GM13977 (cell line): ENCODE data around the gene MPDU1.

ENCODE experiments used
- DNase-seq: peaks from one replicate; pipeline ENCODE4 v3.0.0; 2012; ENCODE audit warnings: low spot score
- in situ Hi-C: fragments of 300-500 bp; cut with MboI; formaldehyde crosslinking; loops from one replicate; pipeline ENCODE4 v1.12.0; 2022; ENCODE audit warnings: low sequenced_read_pairs, low pct_unique_long_range_greater_than_20kb, mixed read lengths, inconsistent platforms; ENCODE audit not compliant: unreplicated experiment
- TF ChIP-seq, protein P1 (sequence below): IDR thresholded peaks from 2 replicates; pipeline ENCODE4 v1.5.1; 2012; ENCODE audit warnings: mild to moderate bottlenecking, control low read depth; ENCODE audit not compliant: insufficient read depth; ENCODE audit errors: extremely low read depth, missing control alignments

The MPDU1 gene

DNA sequence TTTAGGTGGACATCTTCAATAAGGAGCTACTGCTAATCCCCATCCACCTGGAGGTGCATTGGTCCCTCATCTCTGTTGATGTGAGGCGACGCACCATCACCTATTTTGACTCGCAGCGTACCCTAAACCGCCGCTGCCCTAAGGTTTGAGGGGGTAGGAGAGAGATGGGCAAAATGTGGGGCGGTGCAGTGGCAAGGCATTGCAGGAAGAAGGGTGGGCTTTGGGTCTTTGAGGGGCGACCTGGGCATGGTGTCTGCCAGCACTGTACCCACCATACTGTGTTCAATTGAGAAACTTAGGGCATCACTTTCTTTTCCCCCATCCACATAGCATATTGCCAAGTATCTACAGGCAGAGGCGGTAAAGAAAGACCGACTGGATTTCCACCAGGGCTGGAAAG is 13.3 kb upstream of the MPDU1 start:
- in situ Hi-C loops: loop anchor here (25.0 kb wide), 1 partner anchor 208 kb away; the partner anchor contains the start of genes KCTD11 and TMEM95
- no peak for DNase-seq
- TF ChIP-seq, protein P1, sequence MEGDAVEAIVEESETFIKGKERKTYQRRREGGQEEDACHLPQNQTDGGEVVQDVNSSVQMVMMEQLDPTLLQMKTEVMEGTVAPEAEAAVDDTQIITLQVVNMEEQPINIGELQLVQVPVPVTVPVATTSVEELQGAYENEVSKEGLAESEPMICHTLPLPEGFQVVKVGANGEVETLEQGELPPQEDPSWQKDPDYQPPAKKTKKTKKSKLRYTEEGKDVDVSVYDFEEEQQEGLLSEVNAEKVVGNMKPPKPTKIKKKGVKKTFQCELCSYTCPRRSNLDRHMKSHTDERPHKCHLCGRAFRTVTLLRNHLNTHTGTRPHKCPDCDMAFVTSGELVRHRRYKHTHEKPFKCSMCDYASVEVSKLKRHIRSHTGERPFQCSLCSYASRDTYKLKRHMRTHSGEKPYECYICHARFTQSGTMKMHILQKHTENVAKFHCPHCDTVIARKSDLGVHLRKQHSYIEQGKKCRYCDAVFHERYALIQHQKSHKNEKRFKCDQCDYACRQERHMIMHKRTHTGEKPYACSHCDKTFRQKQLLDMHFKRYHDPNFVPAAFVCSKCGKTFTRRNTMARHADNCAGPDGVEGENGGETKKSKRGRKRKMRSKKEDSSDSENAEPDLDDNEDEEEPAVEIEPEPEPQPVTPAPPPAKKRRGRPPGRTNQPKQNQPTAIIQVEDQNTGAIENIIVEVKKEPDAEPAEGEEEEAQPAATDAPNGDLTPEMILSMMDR: no peak

DNA sequence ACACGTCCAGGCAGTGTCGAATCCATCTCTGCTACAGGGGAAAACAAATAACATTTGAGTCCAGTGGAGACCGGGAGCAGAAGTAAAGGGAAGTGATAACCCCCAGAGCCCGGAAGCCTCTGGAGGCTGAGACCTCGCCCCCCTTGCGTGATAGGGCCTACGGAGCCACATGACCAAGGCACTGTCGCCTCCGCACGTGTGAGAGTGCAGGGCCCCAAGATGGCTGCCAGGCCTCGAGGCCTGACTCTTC is 11.4 kb upstream of the MPDU1 start:
- in situ Hi-C loops: loop anchor here (25.0 kb wide), 1 partner anchor 210 kb away; the partner anchor contains the start of genes KCTD11 and TMEM95
- TF ChIP-seq, protein P1: no peak
- DNase-seq: no peak

DNA sequence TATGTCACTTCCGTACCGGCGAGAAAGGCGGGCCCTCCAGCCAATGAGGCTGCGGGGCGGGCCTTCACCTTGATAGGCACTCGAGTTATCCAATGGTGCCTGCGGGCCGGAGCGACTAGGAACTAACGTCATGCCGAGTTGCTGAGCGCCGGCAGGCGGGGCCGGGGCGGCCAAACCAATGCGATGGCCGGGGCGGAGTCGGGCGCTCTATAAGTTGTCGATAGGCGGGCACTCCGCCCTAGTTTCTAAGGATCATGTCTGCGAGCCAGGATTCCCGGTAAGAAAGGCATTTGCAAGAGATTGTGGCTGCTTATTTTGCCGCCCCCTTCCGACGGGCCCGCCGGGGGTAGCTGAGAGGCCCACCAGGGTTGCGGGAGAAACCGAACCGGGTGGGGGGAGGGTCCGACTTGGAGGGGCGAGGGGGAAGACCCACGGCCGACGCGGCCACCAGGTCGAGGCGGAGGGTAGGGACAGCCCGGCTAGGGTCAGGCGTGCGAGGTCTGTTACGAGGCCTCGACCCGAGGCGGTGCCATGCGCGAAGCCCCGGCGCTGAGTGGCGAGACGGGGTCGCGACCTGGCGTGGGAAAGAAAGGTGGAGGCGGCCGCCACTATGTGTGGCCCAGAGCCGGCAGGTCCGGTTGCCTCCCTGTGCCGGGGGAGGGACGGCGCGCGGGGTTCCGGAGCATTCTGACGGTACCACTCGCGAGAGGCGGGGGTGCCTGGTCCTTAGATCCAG is 10.9 kb upstream of the MPDU1 start:
- TF ChIP-seq, protein P1: no peak
- peak; percentile 99 for DNase-seq
- in situ Hi-C loops: loop anchor here (25.0 kb wide), 1 partner anchor 210 kb away; the partner anchor contains the start of genes KCTD11 and TMEM95

DNA sequence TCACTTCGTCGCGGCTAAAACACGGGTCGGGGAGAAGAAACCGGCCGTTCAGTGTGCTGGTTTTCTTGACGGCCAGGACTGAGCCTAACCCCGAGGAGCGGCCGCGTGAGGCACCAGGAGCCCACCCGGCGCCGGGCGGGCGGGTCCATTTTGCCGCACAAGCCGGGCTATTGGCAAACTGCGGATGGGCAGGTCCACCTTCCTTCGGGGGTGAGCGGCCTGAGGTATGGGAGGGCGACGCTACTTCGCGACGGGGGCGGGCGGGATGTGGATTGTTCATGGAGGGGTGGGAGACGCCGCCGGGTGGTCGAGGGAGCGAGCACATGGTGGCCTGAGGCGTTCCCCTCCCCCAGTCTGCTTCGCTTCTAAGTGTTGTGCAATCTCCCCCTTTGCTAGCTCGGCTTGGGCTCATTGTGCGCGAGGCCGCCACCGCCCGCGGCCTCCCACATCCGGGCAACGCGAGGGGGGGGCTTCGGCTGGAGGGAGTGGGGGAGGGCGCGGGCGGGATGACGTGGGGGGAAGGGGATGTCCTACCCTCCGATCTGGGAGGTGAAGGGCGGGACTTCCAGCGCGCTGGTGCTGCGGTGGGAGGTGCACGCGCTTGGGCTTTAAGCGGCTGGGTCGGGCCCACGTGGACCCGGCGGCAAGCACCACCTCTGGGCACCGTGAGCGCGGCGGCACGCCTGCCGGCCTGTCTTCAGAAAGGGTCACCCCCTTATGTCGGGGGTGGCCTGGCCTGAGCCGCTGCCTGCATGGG is 10.2 kb upstream of the MPDU1 start:
- in situ Hi-C loops: loop anchor here (25.0 kb wide), 1 partner anchor 211 kb away; the partner anchor contains the start of genes KCTD11 and TMEM95
- DNase-seq: peak; percentile 94

DNA sequence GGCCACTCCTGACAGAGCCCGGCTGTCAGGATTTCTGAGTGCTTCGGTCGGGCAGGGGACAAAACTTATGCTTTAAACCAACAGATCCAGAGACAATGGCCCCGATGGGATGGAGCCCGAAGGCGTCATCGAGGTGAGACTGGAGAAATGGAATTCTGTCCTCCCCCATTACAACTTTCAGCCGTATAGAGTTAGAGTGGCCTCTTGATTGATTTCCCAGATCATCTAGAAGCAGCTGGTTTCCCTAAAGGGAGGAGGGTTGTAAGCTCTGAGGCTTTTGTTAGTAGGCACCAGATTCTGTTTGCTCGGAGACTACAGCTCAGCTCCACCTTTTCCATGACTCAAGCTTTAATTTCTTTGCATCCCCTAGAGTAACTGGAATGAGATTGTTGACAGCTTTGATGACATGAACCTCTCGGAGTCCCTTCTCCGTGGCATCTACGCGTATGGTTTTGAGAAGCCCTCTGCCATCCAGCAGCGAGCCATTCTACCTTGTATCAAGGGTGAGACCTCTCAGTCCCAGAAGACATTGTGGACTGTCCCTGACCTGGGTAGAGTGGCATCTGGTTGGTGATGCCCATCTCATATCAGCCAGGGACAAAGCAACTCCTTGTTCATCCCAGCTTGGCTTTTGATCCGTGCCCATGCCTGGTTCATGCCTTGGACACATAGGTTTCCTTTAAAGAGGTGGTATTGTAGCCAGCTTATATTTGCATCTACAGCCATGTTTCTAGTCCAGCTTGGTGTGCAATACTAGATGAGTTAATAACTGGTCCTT is 9.3 kb upstream of the MPDU1 start:
- in situ Hi-C loops: loop anchor here (25.0 kb wide), 1 partner anchor 212 kb away; the partner anchor contains the start of genes KCTD11 and TMEM95
- TF ChIP-seq, protein P1: no peak
- no peak for DNase-seq

More for the DNA sequence above, 10.2 kb upstream of the MPDU1 start:
- TF ChIP-seq, protein P1: no peak

DNA sequence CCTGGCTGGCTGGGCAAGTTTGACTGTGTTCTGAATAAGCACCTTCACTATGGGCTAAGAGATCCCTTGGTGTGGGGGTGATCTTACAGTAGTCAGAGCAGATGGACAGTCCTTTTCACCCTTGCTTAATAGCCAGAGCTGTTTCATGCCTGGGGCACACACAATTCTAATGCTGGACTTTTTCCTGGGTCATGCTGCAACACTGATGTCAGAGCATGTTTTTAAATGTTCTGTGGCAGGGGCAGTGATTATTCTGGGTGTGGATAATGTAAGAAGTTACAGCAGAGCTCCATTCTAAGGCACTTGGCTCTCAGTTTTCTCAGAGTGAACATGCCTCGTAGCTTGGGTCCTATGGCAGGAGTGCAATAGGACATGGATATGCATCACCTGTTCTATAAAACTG is 8.2 kb upstream of the MPDU1 start:
- TF ChIP-seq, protein P1: no peak
- in situ Hi-C loops: no loop called here
- DNase-seq: no peak
